AML-193 (cell line): ENCODE measurements around the gene SMURF2.

Experiments
- DNase-seq, 2 experiments: peaks; one replicate each; lab custom pipeline; 2025; lab: John Stamatoyannopoulos, UW

The SMURF2 gene

DNA sequence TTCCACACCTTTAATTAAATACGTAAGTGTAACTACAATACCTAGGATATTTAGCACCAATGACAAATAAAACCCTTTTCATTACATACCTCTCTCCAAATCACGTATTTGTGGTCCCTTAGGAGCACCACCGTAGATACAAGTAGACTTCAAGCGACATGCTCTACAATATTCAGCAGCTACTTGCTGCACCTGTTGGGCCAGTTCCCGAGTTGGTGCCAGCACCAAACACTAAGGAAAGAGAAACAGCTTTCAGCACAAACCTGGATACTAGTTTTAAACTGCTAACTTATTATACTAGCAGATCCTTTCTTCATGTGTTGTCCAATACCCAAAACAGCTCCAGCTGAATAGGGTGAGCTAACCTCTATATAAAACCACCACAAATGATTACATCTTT is 158.8 kb downstream of the SMURF2 start:
- DNase-seq: no peak

GRCh38 chr17:64502809-64503208 is 159.3 kb downstream of the SMURF2 start:
- DNase-seq: no peak

- DNase-seq: no peak
Measured at GRCh38 chr17:64502021-64502420, 160.1 kb downstream of the SMURF2 start.

DNA sequence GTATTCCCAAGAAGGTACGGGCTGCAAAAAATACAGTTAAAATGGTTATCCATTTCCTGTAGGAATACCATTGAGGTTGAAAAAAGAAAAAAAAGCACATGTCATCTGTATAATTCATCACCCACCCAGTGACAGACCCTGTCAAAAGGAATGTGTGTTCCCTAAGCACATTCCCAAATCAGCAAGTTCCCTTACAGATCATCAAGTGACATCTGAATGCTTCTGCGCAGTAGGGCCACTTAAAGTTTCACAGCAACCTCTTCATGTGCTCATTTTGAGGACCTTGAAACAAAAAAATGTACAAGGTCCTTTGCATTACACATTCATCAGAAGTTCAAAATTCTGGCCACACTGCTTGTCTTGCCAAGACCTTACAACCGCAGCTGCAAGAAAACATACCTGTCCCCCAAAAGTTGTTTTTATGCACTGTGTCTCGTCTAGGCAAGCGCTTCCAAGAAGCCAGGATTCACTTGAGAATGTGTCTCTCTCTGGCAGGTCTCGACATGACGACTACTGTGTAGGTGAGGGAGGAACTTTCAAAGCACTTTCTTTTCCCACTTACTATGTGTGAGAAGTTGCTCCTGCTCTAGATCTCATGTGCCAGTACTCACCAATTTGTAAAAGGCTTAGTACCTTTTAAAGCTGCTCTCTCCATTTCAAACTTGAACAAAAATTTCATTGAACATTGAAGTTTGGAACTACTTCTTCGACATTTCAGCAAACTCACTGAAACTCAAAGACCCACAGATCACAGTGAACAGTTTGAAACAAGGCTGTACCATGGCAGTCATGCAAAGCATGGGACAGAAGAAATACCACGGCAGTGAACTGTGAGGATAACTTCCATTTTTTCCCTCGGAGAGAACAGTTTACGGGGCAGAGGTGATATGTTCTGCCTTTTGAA is 161.0 kb downstream of the SMURF2 start:
- no peak for DNase-seq

DNA sequence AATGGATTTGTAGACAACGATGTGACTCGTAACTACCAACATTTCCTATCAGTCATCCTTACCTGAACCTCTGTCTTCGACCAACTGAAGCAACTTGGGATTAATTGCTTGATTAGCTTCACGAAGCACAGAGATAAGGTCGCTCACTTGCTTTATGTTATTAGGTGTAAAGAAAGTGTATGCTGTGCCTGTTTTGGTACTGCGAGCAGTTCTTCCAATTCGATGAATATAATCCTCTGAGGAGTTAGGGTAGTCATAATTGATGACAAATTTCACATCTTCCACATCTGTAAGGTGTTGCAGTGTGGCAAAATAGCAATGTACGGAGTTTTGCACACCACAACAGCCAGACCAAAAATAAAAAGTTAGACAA is 161.6 kb downstream of the SMURF2 start:
- no peak for DNase-seq

DNA sequence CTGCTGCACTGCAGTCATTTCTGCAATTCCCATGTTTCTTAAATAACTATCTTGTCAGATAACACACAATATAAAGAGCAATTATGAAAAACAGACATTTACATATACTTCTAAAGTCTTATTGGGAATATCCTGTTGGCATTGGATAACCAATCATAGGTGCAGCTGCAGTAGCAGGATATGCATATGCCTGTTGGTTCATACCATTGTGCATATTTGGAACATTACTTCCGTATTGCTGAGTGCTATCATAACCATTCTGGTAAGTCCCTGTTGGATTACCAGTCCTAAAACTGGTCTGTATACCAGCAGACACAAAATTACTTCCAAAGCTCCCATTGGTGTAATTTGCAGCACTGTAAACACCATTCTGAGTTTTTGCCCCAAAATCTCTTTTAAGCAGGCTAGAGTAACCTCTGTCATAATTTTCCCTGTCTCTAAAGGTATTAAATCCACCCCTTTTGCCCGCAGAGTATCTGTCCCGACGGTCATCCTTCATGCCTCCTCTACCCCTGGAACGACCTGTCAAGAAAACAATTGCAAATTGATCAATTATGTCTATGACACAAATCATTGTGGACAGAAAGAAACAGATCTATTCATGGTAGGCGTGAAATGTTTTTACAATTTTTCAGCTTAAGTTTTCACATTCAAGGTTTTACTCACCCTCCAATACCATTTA is 162.2 kb downstream of the SMURF2 start:
- DNase-seq: no peak

GRCh38 chr17:64498308-64499203 is 163.6 kb downstream of the SMURF2 start:
- no peak for DNase-seq

- DNase-seq: no peak
Measured at GRCh38 chr17:64497565-64498035, 164.5 kb downstream of the SMURF2 start.

- peak; percentile 92 to 94 for DNase-seq
Measured at GRCh38 chr17:64496786-64497564, 165.1 kb downstream of the SMURF2 start, which contains the start of gene POLG2. Gene POLG2 (minus strand): TSS chr17:64497054. CDS start chr17:64496968, 86 bp downstream.

DNA sequence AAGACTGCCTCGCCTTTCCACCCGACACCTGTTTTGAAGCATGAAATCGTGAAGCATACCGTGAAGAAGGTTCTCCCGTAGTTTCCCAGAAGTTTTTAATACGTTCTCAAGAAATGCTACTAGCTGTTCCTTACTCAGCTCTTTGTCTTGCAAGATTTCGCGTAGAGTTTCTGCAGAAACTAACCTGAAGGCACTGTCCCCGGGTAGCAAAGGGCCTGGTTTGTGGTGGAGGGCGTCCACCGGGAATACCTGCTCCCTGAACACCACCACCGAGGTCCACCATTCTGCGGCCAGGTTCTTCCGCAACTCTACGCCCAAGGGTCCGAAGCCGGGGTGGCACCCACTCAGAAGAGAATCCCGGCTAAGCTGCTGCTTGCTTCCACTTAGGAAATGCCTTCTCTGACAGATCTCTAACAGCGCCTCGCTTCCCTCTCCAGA is 165.7 kb downstream of the SMURF2 start:
- peak in 1 of 2 experiments; percentile 57 for DNase-seq
